Muscle layer of duodenum (tissue), 2 donors: ENCODE data around the gene SYNE1.

ENCODE experiments used
- H3K27ac ChIP-seq: one replicate; pipeline ENCODE4 v1.7.0; 2013; ENCODE audit warnings: mild to moderate bottlenecking, low read length
- H3K27me3 ChIP-seq: one replicate; pipeline ENCODE4 v1.7.0; 2013; ENCODE audit warnings: low read depth, mild to moderate bottlenecking, control low read depth, low read length
- H3K36me3 ChIP-seq, 2 donors: one replicate each; pipeline ENCODE4 v1.7.0; 2013; ENCODE audit warnings: low read length in 2 of 2, control low read depth in 1 of 2, mild to moderate bottlenecking in 1 of 2; ENCODE audit not compliant: insufficient read depth in 2 of 2, control insufficient read depth in 1 of 2
- H3K4me1 ChIP-seq, 2 donors: one replicate each; pipeline ENCODE4 v1.7.0; 2013; ENCODE audit warnings: low read length in 2 of 2, mild to moderate bottlenecking in 2 of 2, control low read depth in 1 of 2, moderate library complexity in 1 of 2; ENCODE audit not compliant: insufficient read depth in 2 of 2, control insufficient read depth in 1 of 2
- H3K4me3 ChIP-seq, 2 donors: one replicate each; pipeline ENCODE4 v1.7.0; 2013; ENCODE audit warnings: low read length in 2 of 2, low read depth in 1 of 2, mild to moderate bottlenecking in 1 of 2
- H3K9me3 ChIP-seq, 2 donors: one replicate each; pipeline ENCODE4 v1.7.0; 2013; ENCODE audit warnings: low read length in 2 of 2, control low read depth in 1 of 2, mild to moderate bottlenecking in 1 of 2; ENCODE audit not compliant: control insufficient read depth in 1 of 2
- donor health status: healthy.

SYNE1 gene

DNA sequence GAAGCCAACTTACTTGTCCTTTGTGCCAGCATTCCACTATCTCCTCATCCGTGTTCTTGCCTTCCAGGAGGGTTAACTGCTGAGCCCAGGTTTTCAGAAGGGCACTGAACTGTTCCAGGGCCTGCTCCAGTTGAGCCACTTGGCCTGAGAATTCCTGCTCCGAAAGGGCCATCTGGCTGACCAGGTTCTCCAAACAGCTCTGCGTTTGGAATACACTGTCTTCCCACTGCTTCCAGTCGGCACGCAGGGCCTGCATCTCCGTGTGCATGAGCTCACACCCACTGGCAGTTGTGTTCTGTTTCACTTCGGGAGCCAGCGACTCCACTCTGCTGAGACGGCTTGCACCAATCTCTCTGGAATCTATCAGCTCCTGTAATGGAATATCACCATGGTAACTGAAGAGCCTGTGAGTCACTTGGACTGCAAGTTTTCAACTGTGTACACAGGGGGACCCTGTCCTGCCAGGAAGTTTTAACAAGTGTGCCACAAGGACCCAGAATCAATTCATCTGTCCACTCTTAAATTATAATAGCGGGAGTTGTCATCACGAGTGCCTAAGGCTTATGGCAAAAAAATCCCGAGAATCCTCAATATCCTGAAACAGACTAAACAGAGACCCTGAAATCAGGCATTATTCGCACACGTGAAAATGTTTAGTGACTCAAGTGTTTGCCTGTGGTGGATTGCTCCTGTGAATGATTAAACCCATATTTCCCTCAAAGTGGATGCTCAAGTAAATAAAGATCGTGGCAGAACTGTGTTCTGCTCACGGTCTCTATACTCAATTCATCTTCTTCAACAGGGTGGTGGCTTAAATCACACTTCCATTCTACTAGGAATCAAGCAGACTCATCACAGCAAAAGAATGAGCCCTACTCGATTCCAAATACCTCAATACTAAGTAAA is 255.9 kb downstream of the SYNE1 start:
- Histone ChIP-seq H3K27ac (peak overlapping the region; percentile 98), H3K4me1 (no peaks in the 10 kb centered on the region), H3K36me3 (peaks cover 0 to 19% of the 10 kb centered on the region in 2 donors)

DNA sequence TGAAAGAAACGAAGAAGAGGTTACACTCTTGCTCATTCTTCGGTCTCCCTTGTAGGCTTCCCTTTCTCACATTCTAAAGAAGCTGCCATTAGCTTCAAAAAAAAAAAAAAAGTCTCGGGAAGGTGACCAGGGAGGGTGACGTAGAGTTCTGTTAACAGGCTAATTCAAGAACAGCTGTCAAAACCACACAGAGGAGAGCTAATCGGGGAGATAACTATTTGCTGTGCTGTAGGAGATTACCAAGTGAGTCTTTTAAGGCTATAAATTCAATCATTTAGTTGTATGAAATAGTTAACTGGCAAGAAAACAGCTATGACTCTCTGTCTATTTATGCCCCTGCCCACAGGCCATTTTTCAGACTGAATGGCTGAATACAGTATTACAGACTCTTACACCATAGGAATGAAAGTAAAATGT is 256.8 kb downstream of the SYNE1 start:
- H3K36me3 ChIP-seq, result peaks cover 0 to 27% of the 10 kb centered on the region in 2 donors
- peak overlapping the region; percentile 60 to 78 for H3K4me3 ChIP-seq

More for the DNA sequence above, 255.9 kb downstream of the SYNE1 start:
- H3K27me3 ChIP-seq, result no peaks in the 10 kb centered on the region
- H3K4me3 ChIP-seq, result peak overlapping the region; percentile 60 to 78
- H3K9me3 ChIP-seq, result no peaks in the 10 kb centered on the region

DNA sequence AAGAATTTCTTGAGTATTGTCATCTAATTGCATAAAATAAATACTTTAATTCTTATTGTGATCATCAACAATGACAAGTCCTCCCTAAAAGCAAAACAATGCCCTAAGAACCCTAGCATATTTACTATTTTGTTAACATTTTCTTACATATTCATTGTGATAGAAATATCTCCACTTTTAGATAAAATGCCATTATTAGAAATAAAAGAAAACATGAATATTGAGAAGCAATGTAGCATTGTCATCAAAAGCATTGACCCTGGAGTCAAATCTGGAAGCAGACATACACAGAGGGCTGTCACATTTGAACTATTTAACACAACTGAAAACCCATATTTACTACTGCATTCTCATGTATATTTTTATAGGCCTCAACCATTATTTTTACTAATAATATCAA is 257.7 kb downstream of the SYNE1 start:
- Histone ChIP-seq H3K9me3 (no peaks in the 10 kb centered on the region), H3K27me3 (no peaks in the 10 kb centered on the region), H3K36me3 (peaks cover 0 to 29% of the 10 kb centered on the region in 2 donors), H3K4me1 (peaks cover 0 to 1% of the 10 kb centered on the region in 2 donors), H3K27ac (peak overlapping the region; percentile 98), H3K4me3 (peak overlapping the region; percentile 60 to 78)

More for the DNA sequence above, 256.8 kb downstream of the SYNE1 start:
- H3K27ac ChIP-seq, result peak overlapping the region; percentile 98
- H3K9me3 ChIP-seq, result no peaks in the 10 kb centered on the region
- no peaks in the 10 kb centered on the region for H3K4me1 ChIP-seq
- no peaks in the 10 kb centered on the region for H3K27me3 ChIP-seq

DNA sequence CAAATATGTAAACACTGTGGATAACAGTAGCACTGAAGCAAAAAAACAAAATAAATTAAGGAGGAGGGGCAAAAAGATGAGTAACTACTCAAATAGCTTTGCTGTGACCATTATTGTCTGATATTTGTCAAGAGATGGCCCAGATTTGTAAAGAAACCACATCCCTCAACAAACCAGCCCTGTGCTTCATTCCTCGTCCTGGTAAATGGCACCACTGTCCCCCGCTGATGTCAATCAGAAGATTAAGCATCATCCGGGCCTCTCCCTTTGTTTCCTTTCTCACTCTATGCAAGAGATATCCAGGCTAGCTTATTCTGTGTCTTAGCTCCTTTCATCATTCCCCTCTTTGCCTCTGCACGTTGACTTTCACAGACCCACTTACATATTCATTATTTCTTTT is 259.0 kb downstream of the SYNE1 start:
- Histone ChIP-seq H3K4me3 (peak overlapping the region; percentile 45 to 46), H3K4me1 (peaks cover 0 to 6% of the 10 kb centered on the region in 2 donors), H3K36me3 (peaks cover 0 to 29% of the 10 kb centered on the region in 2 donors), H3K27ac (peak overlapping the region; percentile 67), H3K9me3 (no peaks in the 10 kb centered on the region), H3K27me3 (no peaks in the 10 kb centered on the region)

DNA sequence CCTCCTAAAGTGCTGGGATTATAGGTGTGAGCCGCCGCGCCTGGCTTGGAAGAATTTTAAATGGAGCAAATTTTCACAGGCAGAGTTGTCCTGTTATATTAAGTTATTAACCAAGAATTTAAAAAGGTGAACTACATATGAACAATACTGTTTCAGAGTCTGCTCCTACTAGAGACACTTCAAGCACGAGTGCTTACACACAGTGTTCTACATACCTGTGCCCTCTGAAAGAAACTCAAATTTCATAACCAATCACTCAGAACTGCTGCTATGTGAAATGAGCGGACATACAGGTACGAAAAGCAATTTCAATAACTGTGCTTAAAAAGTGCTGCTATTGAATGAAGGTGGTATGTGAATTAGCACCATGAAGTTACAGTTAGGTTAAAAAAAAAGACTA is 262.0 kb downstream of the SYNE1 start:
- Histone ChIP-seq H3K36me3 (peaks cover 8 to 36% of the 10 kb centered on the region in 2 donors), H3K4me1 (peaks cover 0 to 6% of the 10 kb centered on the region in 2 donors), H3K27me3 (no peaks in the 10 kb centered on the region), H3K4me3 (no peak overlapping the region), H3K9me3 (no peaks in the 10 kb centered on the region), H3K27ac (no peak overlapping the region)

DNA sequence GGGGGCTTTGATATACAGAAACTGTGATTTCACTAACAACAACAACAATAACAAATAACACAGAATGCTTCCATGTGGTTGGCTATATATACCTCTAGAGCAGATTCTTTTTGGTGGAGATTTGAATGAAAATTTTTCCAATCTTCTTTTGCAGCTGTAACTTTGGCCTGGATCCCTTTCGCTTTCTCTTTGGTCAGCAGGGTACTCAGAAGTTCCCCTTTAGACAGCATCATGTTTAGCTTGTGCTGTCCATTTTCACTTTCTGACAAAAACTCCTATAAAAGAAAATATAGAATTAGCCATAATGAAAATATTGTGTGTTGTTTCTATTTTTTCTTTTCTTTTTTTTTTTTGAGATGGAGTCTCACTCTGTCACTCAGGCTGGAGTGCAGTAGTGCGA is 264.2 kb downstream of the SYNE1 start:
- H3K4me1 ChIP-seq, result peaks cover 0 to 10% of the 10 kb centered on the region in 2 donors
- no peaks in the 10 kb centered on the region for H3K9me3 ChIP-seq
- no peaks in the 10 kb centered on the region for H3K27me3 ChIP-seq
- H3K4me3 ChIP-seq, result no peak overlapping the region
- no peak overlapping the region for H3K27ac ChIP-seq
- H3K36me3 ChIP-seq, result peaks cover 8 to 42% of the 10 kb centered on the region in 2 donors

DNA sequence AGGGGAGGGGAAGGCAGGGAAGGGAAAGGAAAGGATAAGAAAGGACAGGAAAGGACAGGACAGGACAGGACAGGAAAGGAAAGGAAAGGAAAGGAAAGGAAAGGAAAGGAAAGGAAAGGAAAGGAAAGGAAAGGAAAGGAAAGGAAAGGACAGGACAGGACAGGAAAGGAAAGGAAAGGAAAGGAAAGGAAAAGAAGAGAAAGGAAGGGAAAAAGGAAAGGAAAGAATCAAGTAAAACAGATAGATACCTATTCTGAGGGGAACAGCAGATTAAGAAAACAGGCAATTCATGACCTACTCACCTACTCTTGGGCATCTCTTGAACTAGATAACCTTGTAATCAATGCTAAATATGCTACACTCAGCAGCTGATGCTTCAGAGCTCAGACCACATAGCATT is 265.4 kb downstream of the SYNE1 start:
- no peaks in the 10 kb centered on the region for H3K9me3 ChIP-seq
- no peak overlapping the region for H3K27ac ChIP-seq
- peaks cover 0 to 10% of the 10 kb centered on the region in 2 donors for H3K4me1 ChIP-seq
- H3K27me3 ChIP-seq, result no peaks in the 10 kb centered on the region
- peaks cover 8 to 49% of the 10 kb centered on the region in 2 donors for H3K36me3 ChIP-seq
- H3K4me3 ChIP-seq, result no peak overlapping the region

DNA sequence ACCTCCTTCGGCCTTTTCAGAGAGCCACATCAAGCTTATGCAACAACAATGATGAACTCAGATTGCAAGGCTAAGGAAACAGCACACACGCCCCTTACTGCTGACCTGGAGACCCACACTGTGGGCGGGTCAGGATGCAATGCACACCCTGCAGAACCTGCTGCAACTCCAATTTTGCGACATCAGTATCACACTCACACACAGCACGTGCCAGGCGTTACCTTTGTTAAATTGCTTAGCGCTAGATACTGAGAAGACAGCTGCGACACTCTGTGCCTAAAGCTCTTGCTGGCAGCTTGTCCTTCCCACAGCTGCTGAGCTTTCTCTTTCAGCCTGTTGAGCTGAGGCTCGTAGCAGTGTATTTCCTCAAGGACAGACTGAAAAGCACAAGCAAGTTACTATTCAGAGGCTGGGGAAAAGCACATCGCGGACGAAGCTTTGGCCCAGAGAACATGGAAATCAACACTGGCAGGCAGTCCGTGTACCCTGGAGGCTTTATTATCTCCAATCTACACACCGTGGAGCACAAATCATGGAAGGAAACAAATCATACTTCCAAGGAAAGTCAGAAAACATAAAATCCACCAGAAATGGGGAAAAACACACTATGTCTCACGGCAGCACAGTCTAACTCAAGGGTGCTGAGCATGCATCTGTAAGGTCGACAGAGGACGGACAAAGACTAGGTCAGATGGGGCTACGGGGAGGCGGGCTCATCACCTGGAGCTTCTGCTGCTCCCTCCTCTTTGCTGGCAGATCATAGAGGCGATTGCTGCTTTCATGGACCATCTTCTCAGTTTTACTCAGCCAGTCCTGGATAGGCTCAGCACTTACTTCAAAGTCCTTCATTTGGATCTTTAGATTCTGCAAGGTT is 268.2 kb downstream of the SYNE1 start:
- Histone ChIP-seq H3K27ac (peak overlapping the region; percentile 14), H3K4me1 (peaks cover 0 to 5% of the 10 kb centered on the region in 2 donors), H3K27me3 (no peaks in the 10 kb centered on the region), H3K4me3 (no peak overlapping the region), H3K9me3 (no peaks in the 10 kb centered on the region), H3K36me3 (peaks cover 16 to 58% of the 10 kb centered on the region in 2 donors)

DNA sequence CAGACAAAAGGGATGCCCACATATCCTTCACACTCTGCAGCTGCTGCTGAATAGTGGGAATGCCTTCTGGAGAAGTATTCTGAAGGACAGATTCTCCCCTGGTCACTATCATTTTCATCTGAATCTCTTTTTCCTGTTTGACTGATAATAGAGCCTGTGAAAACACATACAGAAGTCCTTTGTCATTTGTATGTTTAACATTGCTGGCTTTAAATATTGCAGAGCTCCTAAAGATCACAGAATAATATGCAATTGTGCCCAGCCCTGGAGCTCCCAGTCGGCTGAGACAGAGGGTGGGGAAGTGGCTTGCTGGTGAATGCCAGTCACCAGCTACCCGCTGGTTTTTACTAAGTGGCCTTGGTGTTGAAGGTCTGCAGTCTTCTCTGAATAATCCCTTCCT is 272.3 kb downstream of the SYNE1 start:
- Histone ChIP-seq H3K4me1 (peaks cover 0 to 4% of the 10 kb centered on the region in 2 donors), H3K4me3 (no peak overlapping the region), H3K27ac (no peak overlapping the region), H3K9me3 (no peaks in the 10 kb centered on the region), H3K36me3 (peaks cover 20 to 69% of the 10 kb centered on the region in 2 donors), H3K27me3 (no peaks in the 10 kb centered on the region)

DNA sequence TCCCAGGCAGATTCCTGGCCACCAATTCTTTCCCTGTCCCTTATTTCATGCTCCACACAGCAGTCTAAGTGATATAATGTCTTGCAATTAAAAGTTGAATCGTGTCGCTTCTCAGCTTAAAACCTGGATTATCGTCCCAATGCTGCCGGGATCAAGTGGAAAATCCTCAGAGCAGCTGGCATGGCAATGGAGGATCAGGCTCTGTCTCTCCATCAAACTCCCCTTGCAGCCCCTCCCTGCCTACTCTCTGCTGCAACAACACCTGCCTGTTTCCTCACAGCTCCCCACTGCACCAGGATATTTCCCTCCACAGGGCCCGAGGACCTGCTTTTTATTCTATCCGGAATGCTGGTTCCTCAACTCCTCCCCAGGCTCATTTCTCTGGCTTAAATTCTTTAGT is 277.1 kb downstream of the SYNE1 start:
- Histone ChIP-seq H3K36me3 (peaks cover 40 to 66% of the 10 kb centered on the region in 2 donors), H3K4me1 (no peaks in the 10 kb centered on the region), H3K9me3 (no peaks in the 10 kb centered on the region), H3K27me3 (no peaks in the 10 kb centered on the region), H3K27ac (no peak overlapping the region), H3K4me3 (no peak overlapping the region)

DNA sequence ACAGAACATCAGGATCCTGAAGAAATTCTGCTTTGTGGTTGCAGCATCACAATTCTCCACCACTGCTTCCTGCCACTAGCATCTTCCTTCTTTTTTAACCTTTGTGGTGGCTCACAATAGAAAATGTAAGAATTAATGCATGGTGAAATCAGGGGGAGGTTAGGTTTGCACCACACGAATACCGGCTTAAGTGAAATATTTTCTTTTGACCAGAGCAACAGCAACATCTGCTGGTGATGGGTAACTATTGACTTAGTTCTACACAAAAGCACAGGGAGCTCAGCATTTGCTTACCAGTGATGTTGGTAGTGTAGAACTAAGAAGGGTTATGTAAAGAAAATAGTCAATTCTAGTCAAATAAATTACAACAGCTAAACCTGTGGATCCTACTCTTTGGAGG is 280.5 kb downstream of the SYNE1 start:
- Histone ChIP-seq H3K4me1 (no peaks in the 10 kb centered on the region), H3K27me3 (no peaks in the 10 kb centered on the region), H3K4me3 (no peak overlapping the region), H3K27ac (no peak overlapping the region), H3K36me3 (peaks cover 53 to 74% of the 10 kb centered on the region in 2 donors), H3K9me3 (no peaks in the 10 kb centered on the region)
